MV-4-11 (cell line): ENCODE measurements around the gene RWDD4.
"Not testable (repeated sequence)": the region's sequence is repeated elsewhere in the genome, so short reads cannot be mapped to it uniquely, and the experiment has no call there.

Experiments
- DNase-seq: peaks from one replicate; lab custom pipeline; 2025; lab: John Stamatoyannopoulos, UW

RWDD4 gene

DNA sequence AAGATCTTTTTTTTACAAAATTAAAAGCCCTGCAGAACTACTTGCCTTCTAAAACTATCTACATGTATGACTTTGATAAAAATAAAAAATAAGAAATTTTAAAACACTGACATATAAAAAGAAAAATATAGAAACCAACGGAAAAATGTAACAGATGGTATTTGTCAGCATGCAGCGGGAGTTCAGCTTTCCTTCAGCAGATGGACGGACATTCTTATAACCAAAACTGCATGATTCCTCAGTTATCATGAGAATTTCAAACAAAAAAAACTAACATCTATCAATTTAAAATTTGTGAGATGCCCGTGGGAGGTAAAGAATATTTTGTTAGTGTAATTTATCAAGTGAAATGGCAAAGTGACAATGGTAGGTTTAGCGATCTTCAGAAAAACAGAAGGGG is 23.2 kb downstream of the RWDD4 start:
- no peak for DNase-seq

DNA sequence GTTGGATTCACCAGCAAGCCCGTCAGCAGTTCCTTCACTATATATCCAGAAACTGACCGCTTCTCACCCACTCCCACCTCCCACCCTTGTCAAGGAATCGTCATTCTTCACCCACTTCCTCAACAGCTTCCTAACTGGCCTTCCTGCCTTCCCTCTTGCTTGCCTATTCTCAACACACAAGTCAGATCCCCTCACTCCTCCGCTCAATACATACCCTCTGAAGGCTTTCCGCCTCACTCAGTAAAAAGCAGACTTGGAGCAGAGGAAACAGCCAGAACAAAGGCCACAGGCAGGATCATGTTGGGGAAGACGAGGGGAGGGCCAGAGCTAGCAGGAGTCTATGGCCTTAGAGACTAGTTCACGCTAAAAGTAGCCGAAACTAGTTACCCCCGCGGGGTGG is 23.7 kb downstream of the RWDD4 start:
- no peak for DNase-seq

DNA sequence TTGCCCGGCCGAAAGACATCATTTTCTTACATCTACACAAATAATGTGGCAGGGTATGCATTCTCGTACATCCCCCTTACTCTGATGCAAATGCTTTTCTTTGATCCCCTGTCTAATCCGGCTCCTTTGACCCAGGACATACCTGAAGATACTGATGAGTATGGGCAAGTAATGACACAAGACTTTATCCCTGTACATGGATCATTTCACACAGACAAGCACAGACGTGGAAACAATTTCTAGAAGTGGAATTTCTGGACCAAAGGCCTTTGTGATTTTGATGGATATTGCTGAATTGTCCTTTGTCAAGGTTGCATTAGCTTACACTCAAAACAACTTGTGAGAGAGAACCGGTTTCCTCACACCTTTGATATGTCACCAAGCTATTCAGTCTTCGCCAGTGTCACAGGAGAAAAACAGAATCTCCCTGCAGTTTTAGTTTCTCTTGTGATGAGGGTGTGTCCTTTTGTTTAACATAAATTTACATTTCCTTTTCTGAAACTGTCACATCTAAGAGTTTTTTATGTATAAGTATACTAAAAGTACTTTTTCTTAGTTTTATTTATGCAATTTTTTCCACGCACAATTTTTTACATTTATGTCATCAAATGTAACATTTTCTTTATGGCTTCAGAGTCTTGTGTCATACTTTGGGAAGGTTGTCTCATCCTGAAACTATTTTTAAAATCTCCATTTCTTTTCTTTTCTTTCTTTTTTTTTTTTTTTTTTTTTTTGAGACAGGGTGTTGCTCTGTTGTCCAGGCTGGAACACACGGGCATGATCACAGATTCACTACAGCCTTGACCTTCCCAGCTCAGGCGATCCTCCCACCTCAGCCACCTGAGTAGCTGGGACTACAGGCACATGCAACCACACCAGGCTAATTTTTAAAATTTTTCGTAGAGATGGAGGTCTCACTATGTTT is 25.2 kb downstream of the RWDD4 start:
- DNase-seq = no peak

- no peak for DNase-seq
Measured at GRCh38 chr4:183632689-183633088, 26.3 kb downstream of the RWDD4 start.

DNA sequence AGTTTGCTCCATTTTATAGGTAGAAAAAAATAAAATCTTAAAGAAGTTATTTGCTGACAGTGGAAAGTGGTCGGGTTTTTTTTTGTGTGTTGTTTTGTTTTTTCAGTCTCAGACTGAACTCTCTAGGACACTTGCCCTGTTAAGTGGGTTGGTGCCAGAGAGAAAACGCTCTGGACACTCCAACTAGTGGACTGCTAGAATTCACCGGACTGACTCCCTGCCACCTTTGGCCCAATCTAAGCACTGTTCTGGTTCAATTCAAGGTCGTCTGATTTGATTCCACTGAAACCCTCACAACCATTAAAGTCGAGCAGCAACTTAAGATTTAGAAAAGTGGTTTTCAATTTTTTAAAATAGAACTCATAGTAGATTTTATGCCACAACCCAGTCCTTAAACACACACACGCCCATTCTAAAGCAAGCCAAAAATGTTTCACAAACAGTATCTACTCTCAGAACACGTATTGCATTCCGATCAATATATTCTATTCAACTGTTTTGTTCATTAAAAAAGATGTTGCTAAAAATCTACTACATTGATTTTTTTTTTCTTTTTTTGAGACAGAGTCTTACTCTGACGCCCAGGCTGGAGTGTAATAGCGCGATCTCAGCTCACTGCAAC is 27.3 kb downstream of the RWDD4 start:
- no peak for DNase-seq

GRCh38 chr4:183627979-183628588 is 30.9 kb downstream of the RWDD4 start:
- no peak for DNase-seq

DNA sequence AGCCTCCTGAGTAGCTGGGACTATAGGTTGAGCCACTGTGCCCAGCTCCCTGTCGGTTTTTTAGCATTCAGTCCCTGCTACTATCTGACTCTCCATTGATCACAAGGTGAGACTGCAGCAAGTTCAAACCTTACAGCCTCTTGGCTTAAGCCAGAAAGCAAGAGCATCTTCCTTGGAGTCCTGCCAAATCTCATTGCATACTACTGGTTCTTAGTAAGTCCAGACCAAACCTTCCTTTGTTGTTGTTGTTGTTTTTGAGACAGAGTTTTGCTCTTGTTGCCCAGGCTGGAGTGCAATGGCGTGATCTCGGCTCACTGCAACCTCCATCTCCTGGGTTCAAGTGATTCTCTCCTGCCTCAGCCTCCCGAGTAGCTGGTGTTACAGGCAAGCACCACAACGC is 31.7 kb downstream of the RWDD4 start:
- DNase-seq = not testable (repeated sequence)

DNA sequence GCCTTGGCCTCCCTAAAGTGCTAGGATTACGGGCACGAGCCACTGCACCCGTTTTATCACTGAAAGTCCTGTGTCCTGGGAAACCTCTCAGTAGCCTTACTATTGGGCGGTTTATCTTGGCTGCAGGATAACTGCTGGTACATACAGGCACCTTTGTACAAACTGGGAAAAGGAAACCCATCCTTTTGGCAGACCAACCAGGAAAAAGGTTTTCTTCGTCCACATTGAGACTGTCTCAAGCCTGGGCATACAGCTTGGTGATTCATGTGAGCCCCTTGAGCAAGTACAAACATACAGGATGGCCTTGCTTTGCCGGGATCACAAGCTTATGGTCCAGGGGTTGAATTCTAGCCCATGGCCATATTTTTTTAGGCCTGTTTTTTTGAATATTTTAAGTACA is 32.8 kb downstream of the RWDD4 start:
- DNase-seq = no peak

DNA sequence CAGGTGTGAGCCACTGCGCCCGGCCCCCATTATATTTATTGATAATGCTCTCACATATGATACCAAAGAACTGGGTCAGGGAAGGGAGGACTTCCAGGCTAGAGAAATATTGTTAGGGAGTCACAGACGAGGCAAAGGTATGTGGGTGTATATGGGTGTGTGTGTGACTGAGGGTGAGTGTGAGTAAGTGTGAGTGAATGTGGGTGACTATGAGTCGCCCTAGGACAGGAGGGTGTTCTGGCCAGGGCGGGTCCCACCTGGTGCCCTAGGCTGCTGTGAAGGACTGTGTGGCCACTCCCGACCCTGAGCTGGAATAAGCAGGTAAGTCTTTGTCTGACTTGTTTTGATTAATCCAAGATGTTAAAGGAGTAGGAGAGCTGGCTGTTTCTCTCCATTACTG is 34.4 kb downstream of the RWDD4 start:
- DNase-seq = no peak

GRCh38 chr4:183621875-183622274 is 37.1 kb downstream of the RWDD4 start:
- peak; percentile 88 for DNase-seq

DNA sequence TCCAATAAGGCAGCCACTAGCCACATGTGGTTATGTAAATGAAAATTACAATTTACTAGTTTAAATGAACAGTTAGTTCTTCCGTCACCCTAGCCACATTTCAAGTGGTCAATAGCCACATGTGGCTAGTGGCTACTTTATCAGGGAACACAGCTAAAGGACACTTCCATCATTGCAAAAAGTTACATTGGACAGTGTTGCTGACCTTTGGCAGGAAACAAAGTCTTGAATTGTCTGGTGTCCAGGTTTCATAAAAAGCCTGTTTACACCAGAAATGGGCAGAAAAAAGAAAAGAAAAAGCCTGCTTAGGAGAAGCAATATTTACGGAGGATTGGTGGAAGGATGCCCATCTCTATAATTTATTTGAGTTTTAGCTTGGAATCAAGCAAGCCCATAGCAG is 38.6 kb downstream of the RWDD4 start:
- DNase-seq = no peak

DNA sequence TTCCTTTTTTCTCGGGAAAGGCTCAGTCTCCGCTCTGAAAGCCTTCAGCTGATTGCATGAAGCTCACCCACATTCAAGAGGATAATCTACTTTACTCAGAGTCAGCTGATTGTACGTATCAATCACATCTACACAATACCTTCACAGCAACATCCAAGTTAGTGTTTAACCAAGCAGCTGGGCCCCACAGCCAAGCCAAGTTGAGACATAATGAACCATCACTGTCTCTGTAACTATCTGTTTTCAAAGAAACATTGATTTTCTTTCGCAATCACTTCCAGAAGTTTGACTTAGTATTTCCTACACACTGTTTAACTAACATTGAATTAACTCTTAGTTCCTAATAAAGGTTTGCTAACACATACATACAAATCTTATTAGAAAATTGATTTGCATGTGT is 40.3 kb downstream of the RWDD4 start:
- DNase-seq = peak; percentile 9

- no peak for DNase-seq
Measured at GRCh38 chr4:183617075-183617474, 41.9 kb downstream of the RWDD4 start.

DNA sequence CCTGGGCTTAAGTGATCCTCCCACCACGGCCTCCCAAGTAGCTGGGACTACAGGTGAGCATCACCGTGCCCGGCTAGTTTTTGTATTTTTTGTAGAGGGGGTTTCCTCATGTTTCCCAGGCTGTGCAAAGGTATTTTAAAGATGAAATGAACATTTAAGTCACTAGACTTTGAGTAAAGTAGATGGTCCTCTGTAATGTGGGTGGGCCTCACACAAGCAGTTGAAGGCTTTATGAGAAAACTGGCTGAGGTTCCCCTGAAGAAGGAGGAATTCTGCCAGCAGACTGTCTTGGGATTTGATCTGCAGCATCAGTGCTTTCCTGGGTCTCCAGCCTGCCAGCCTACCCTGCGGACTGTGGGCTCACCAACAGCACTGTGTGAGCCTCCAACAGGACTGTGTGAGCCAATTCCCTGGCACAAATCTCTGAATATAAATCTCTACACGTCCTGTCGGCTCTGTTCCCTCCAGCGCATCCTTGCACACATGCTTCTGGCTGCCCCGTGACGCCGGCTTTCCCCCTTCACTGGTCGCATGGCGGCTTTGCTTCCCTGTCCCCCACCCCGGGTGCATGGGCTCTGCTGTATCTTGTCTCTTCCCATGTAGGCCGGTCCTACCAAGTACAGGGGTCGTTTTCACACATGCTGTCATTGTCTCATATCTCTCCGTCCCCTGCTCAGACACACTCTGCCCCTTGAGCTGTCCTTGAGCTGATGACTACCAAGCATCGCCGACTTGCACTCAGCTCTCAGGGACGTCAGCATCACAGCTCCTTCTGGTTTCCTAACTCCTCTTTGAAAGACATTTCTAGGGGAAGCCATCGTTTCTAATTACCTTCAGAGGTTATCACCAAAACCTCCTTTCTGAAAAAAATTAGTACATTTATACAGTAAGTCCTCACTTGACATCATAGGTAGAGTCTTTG is 46.4 kb downstream of the RWDD4 start:
- DNase-seq = no peak

DNA sequence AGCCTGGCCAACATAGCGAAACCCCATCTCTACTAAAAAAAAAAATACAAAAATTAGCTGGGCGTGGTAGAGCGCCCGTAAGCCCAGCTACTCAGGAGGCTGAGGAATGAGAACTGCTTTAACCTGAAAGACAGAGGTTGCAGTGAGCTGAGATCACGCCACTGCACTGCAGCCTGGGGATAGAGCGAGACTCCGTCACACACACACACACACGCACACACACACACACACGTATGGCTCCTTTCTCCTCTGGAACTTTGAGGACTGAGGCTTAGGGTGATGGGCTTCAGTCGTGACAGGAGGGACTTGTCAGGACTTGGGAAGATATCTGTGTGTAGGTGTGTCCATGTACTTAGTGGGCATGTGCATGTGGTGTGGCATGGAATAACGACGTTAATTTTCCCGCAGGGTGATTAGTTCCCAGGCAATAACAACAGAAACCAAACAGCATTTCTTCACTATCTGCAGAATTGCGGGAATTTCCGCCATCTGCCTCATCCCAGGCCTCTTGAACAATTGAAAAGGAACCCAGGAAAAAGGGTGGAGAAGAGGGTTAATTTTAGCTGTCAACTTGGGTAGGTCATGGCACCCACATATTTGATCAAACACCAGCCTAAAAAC is 47.7 kb downstream of the RWDD4 start:
- no peak for DNase-seq

GRCh38 chr4:183610613-183611012 is 48.4 kb downstream of the RWDD4 start:
- DNase-seq = no peak

DNA sequence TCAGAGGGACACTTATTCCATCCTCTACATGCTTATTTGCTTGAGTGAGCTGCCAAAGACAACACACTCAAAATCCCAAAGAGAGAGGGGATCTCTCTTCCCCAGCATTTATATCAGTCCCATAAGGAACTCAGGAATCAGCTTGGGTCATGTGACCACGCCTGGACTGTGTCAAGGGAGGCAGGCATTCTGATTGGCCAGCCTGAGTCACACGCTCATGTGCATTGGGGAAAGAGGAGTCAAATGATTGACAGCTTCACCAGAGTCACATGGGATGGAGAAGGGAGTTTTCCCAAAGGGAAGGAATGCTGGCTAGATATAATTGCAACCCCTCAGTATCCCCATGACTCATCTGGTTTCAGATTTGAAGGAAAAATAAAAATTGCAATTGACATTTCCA is 49.0 kb downstream of the RWDD4 start:
- no peak for DNase-seq

DNA sequence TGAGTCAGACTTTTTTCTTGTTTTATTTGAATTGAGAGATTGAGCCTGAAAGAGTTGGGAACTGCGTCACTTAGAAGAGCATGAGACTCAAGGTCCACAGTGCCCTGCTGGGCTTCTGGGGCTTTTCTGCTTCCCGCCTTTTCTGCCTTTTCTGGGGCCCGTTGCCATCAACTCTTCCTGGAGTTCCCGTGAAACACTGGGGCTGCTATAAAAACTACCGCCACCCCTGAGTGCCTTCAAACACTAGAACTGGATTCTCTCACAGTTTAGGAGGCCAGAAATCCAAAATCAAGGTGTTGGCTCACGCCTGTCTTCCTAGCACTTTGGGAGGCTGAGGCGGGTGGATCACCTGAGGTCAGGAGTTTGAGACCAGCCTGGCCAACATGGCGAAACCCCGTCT is 49.8 kb downstream of the RWDD4 start:
- DNase-seq = no peak

DNA sequence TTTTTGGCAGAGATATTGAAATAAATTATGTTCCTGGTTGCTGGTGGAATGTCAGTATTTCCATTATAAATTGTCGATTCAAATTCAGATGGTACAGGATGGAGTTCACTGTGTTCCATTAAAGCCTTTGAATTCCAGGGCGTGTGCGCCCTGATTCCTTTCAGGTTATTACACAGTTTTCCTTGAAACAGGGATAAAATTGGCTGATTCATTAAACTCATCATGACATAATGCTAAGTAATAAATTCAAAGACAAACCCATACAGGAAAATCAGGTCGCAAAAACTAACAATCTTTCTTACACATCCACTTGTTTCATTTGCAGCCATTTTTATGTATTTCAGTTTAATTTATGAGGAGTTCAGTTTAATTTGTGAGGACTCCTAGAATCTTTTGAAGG is 51.1 kb downstream of the RWDD4 start:
- no peak for DNase-seq

- no peak for DNase-seq
Measured at GRCh38 chr4:183602557-183603027, 56.4 kb downstream of the RWDD4 start.

DNA sequence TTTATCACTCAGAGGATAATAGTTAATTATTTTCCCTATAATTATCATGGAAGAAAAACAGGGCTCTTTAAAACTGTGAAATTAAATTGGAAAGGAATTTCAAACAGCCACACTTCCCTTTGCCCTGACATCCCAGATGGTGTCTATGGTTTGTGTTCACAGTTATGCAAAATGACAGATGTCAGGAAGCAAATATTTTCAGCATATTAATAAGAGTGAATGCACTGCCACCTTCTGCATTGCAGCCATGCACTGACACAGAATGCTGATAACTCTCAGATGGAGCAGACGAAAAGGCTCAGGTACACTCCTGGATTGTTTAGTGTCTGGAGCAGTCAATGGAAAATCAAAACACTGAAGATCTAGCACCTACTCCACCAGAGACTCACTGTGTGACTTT is 57.6 kb downstream of the RWDD4 start:
- DNase-seq = no peak
